Ishikawa (cell line): Measurements from ENCODE around the gene RANGAP1.

Experiments used
- CEBPB ChIP-seq: IDR thresholded peaks from 2 replicates; pipeline ENCODE4 v1.6.1; 2012
- CREB1 ChIP-seq: IDR thresholded peaks from 2 replicates; pipeline ENCODE4 v1.6.1; 2012; ENCODE audit warnings: low read depth
- EGR1 ChIP-seq: IDR thresholded peaks from 2 replicates; pipeline ENCODE4 v1.6.1; 2012
- EP300 ChIP-seq: IDR thresholded peaks from 2 replicates; pipeline ENCODE4 v1.6.1; 2012; ENCODE audit warnings: borderline replicate concordance
- FOXM1 ChIP-seq: IDR thresholded peaks from 2 replicates; pipeline ENCODE4 v1.6.1; 2012; ENCODE audit warnings: low read depth, borderline replicate concordance
- NFIC ChIP-seq: IDR thresholded peaks from 2 replicates; pipeline ENCODE4 v1.6.1; 2012
- RAD21 ChIP-seq: IDR thresholded peaks from 2 replicates; pipeline ENCODE4 v1.6.1; 2012; ENCODE audit warnings: low read depth
- REST ChIP-seq: IDR thresholded peaks from 2 replicates; pipeline ENCODE4 v1.6.1; 2012; ENCODE audit warnings: low read depth, mild to moderate bottlenecking
- TAF1 ChIP-seq: IDR thresholded peaks from 2 replicates; pipeline ENCODE4 v1.6.1; 2012; ENCODE audit warnings: low read depth, mild to moderate bottlenecking
- TCF12 ChIP-seq: IDR thresholded peaks from 2 replicates; pipeline ENCODE4 v1.6.1; 2012; ENCODE audit warnings: low read depth
- TEAD4 ChIP-seq: IDR thresholded peaks from 2 replicates; pipeline ENCODE4 v1.6.1; 2012
- USF1 ChIP-seq: IDR thresholded peaks from 2 replicates; pipeline ENCODE4 v1.6.1; 2012
- YY1 ChIP-seq: IDR thresholded peaks from 2 replicates; pipeline ENCODE4 v1.6.1; 2012; ENCODE audit warnings: low read depth
- ZBTB7A ChIP-seq: IDR thresholded peaks from 2 replicates; pipeline ENCODE4 v1.6.1; 2012; ENCODE audit warnings: low read depth
- TF ChIP-seq, protein P1 (sequence below): IDR thresholded peaks from 2 replicates; pipeline ENCODE4 v1.6.1; 2012

Gene RANGAP1

DNA sequence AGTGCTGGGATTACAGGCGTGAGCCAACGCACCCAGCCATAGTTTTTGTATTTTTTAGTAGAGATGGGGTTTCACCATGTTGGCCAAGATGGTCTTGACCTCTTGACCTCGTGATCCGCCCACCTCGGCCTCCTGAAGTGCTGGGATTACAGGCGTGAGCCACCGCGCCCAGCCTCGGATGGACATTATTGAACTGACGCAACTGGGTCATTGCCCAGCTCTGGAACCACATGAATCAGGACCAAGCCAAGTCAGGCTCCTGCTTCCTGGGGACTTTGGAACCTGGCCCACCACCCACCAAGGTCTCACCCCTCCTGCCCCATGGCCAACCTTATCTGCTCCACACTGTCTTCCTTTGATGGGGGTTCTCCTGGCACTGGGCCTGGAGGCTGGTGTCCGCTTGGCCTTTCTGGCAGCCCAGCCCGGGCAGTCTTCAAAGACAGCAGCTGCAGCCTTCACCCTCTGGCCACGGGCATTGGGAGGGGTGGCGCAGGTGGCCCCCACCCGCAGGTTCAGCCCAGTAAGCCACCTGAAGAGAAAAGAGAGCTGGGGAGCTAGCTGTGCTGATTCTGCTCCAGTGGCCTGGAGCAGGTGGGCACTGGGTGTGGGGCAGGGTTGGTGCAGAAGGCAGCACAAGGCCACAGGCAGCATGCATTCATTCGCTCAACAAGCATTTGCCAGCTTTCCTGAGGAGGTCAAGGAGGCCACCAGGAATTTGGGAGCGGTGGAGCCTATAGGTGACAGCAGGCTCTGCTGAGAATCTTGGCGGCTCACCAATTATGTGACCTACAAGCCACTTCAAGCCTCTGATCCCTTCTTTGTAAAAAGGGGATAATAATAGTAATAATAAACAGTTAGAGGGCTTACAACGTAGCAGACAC is 50.9 kb downstream of the RANGAP1 start:
- TF ChIP-seq TEAD4 (no peak), FOXM1 (no peak), REST (no peak), CEBPB (no peak), EGR1 (no peak), EP300 (no peak), ZBTB7A (no peak), YY1 (no peak), TAF1 (no peak), TCF12 (no peak), NFIC (no peak), CREB1 (no peak), RAD21 (no peak), USF1 (no peak)
- TF ChIP-seq, protein P1, sequence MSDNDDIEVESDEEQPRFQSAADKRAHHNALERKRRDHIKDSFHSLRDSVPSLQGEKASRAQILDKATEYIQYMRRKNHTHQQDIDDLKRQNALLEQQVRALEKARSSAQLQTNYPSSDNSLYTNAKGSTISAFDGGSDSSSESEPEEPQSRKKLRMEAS, result no peak

- TF ChIP-seq NFIC (no peak), RAD21 (no peak), USF1 (no peak), FOXM1 (no peak), EP300 (no peak), TEAD4 (no peak), CEBPB (no peak), YY1 (no peak), TCF12 (no peak), TAF1 (no peak), CREB1 (no peak), REST (no peak), ZBTB7A (no peak), EGR1 (no peak)
- TF ChIP-seq, protein P1, result no peak
Observed at GRCh38 chr22:41231369-41231768, 54.6 kb downstream of the RANGAP1 start.

DNA sequence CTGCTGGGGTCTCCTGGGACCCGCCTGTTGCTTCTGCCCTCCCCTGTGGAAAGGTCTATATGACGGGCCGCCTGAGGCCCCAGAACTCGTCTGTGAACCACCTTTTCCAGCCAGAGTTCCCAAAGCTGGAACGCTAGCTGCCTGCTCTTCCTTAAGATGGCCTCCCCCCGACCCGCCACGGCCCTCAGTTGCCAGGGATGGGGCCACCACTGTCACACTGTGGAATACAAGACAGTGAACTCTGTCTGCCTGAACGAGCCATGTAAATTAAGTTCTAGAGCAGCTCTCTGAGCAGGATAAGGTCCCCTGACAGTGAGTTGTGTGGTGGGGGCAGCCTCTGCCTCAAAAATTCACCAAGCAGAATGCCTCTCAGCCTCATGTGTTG is 55.6 kb downstream of the RANGAP1 start:
- TF ChIP-seq FOXM1, result no peak
- TF ChIP-seq ZBTB7A, result no peak
- no peak for TF ChIP-seq EP300
- TF ChIP-seq, protein P1, result no peak
- TF ChIP-seq CREB1, result no peak
- no peak for TF ChIP-seq NFIC
- TF ChIP-seq RAD21, result no peak
- no peak for TF ChIP-seq YY1
- TF ChIP-seq EGR1, result no peak

- TF ChIP-seq EGR1 (no peak), YY1 (no peak), TEAD4 (no peak), ZBTB7A (no peak), EP300 (no peak), USF1 (no peak), FOXM1 (no peak), NFIC (no peak), CEBPB (no peak), TCF12 (no peak), TAF1 (no peak), CREB1 (no peak), REST (no peak), RAD21 (no peak)
- TF ChIP-seq, protein P1, result no peak
Observed at GRCh38 chr22:41229730-41230400, 56.1 kb downstream of the RANGAP1 start.
